CD8-positive, alpha-beta memory T cell (primary cell): ENCODE data around the gene SLC27A4. TPM values are rescaled to one million over a fixed set of nuclear protein-coding genes. Genes with fewer than 3 reads are reported as not detected.

ENCODE experiments used
- CTCF ChIA-PET: fragments of 350-600 bp; sonication (Branson Sonifier 250); formaldehyde crosslinking; loops from one replicate; lab custom pipeline; 2021; ENCODE audit warnings: antibody characterized with exemption; lab: Charles Lee
- POLR2A ChIA-PET: fragments of 350-600 bp; sonication (Branson Sonifier 250); formaldehyde crosslinking; loops from one replicate; lab custom pipeline; 2021; ENCODE audit warnings: antibody characterized with exemption; lab: Charles Lee
- DNase-seq, 5 donors: peaks; one replicate each; pipeline versions ENCODE4 v3.0.0 to v3.0.0-alpha.2; 2020 to 2022; ENCODE audit warnings: mixed read lengths in 1 of 5
- H3K27ac ChIP-seq: one replicate; pipeline ENCODE4 v1.7.0; 2013; ENCODE audit warnings: low read depth, mild to moderate bottlenecking, low read length, moderate library complexity
- H3K27me3 ChIP-seq: 2 replicates; pipeline ENCODE4 v1.7.0; 2013; ENCODE audit warnings: low read length, mild to moderate bottlenecking; ENCODE audit not compliant: insufficient read depth, poor library complexity, severe bottlenecking
- H3K36me3 ChIP-seq: 2 replicates; pipeline ENCODE4 v1.7.0; 2013; ENCODE audit warnings: mild to moderate bottlenecking, low read length, moderate library complexity; ENCODE audit not compliant: insufficient read depth
- H3K4me1 ChIP-seq: 2 replicates; pipeline ENCODE4 v1.7.0; 2013; ENCODE audit warnings: mild to moderate bottlenecking, low read length, moderate library complexity; ENCODE audit not compliant: insufficient read depth
- H3K4me3 ChIP-seq: 2 replicates; pipeline ENCODE4 v1.7.0; 2013; ENCODE audit warnings: mild to moderate bottlenecking, low read length
- H3K9me3 ChIP-seq: 2 replicates; pipeline ENCODE4 v1.7.0; 2013; ENCODE audit warnings: mild to moderate bottlenecking, low read length
- H3K27ac Mint-ChIP-seq, 8 donors: one replicate each; pipeline ENCODE4 v1.8.0; 2020 to 2021; ENCODE audit warnings: mixed read lengths in 8 of 8, mild to moderate bottlenecking in 6 of 8, inconsistent platforms in 3 of 8, moderate library complexity in 3 of 8
- H3K27me3 Mint-ChIP-seq, 2 donors: one replicate each; pipeline ENCODE4 v1.8.0; 2020 to 2021; ENCODE audit warnings: mixed read lengths in 2 of 2, mild to moderate bottlenecking in 1 of 2, moderate library complexity in 1 of 2
- H3K36me3 Mint-ChIP-seq, 3 donors: one replicate each; pipeline ENCODE4 v1.8.0; 2020 to 2021; ENCODE audit warnings: mixed read lengths in 3 of 3, inconsistent platforms in 1 of 3, mild to moderate bottlenecking in 1 of 3
- H3K4me1 Mint-ChIP-seq, 3 donors: one replicate each; pipeline ENCODE4 v1.8.0; 2020 to 2021; ENCODE audit warnings: mixed read lengths in 3 of 3, inconsistent platforms in 1 of 3, mild to moderate bottlenecking in 1 of 3
- H3K4me3 Mint-ChIP-seq, 7 donors: one replicate each; pipeline ENCODE4 v1.8.0; 2020 to 2021; ENCODE audit warnings: mixed read lengths in 7 of 7, mild to moderate bottlenecking in 6 of 7, moderate library complexity in 4 of 7, inconsistent platforms in 2 of 7
- H3K9me3 Mint-ChIP-seq, 5 donors: one replicate each; pipeline ENCODE4 v1.8.0; 2020 to 2022; ENCODE audit warnings: mixed read lengths in 5 of 5, mild to moderate bottlenecking in 3 of 5, moderate library complexity in 2 of 5, inconsistent platforms in 1 of 5
- polyA plus RNA-seq: library from polyadenylated mRNA; unstranded; fragments of 300-500 nt; fragmentation: Illumina TruSeq; gene quantifications from one replicate; pipeline ENCODE4 v1.2.3, GENCODE V29; 2021
- total RNA-seq, 2 experiments: library from RNA; stranded (reverse); gene quantifications; one replicate each; pipeline ENCODE4 v1.2.3, GENCODE V29; 2021

Gene SLC27A4
- total and polyA plus RNA-seq, 3 experiments from 2014 or later = 11.2 to 46.0 (median 41.2) TPM

DNA sequence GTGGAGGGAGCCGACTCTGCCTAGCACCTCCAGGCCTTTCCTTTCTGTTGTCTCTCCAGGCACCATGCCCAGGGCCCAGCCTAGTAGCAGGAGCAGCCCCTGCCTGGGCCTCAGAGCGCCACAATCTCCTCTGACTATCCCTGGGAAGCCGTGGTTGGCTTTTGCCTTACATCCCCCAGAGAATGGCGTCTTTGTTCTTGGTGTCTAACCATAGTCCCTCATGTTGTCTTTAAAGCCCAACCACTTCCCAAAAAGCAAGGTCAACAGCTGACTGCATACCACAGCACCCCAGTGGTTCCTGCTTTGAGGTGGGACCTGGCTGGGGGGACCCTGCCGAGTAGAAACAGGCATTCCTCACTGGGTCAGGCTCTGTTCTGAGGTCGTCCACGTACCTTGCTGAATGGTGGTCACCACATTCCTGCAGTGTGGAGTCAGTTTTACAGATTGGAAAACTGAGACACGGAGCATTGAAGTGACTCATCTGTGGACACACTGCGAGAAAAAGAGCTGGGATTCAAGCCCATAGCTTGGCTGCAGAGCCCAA lies 66.6 kb downstream of the SLC27A4 start:
- no peak for DNase-seq
- Mint-ChIP-seq H3K4me3 (no peak overlapping the region), H3K36me3 (no peaks in the 10 kb centered on the region), H3K27ac (no peak overlapping the region), H3K4me1 (no peaks in the 10 kb centered on the region), H3K27me3 (peaks cover 19 to 45% of the 10 kb centered on the region in 2 donors), H3K9me3 (no peaks in the 10 kb centered on the region)
- Histone ChIP-seq H3K4me1 (no peaks in the 10 kb centered on the region), H3K4me3 (no peak overlapping the region), H3K9me3 (no peaks in the 10 kb centered on the region), H3K27me3 (no peaks in the 10 kb centered on the region), H3K36me3 (no peaks in the 10 kb centered on the region), H3K27ac (no peak overlapping the region)
- CTCF ChIA-PET = interaction anchor here (1.2 kb wide), 1 partner anchor 110 kb away, joined by 3 read pairs; no protein-coding TSS in a partner anchor
- POLR2A ChIA-PET = no interaction called here

- H3K9me3 Mint-ChIP-seq = peaks cover 0 to 2% (median 0%) of the 10 kb centered on the region in 5 donors
- no peak overlapping the region for H3K27ac Mint-ChIP-seq
Measured at GRCh38 chr9:128408963-128409431, 68.7 kb downstream of the SLC27A4 start.

GRCh38 chr9:128409450-128409849 lies 69.1 kb downstream of the SLC27A4 start:
- peaks cover 0 to 2% (median 0%) of the 10 kb centered on the region in 5 donors for H3K9me3 Mint-ChIP-seq
- ChIA-PET CTCF (interaction anchor here (0.9 to 2.8 kb wide), 2 partner anchors 48 to 114 kb away, joined by 3 to 10 read pairs; no protein-coding TSS in a partner anchor), POLR2A (no interaction called here)
- no peak for DNase-seq
- H3K4me3 Mint-ChIP-seq = no peak overlapping the region
- H3K27ac ChIP-seq = no peak overlapping the region
- no peaks in the 10 kb centered on the region for H3K36me3 ChIP-seq
- H3K4me1 Mint-ChIP-seq = no peaks in the 10 kb centered on the region
- no peak overlapping the region for H3K4me3 ChIP-seq
- H3K27me3 Mint-ChIP-seq = peaks cover 22 to 57% of the 10 kb centered on the region in 2 donors
- no peaks in the 10 kb centered on the region for H3K4me1 ChIP-seq
- no peaks in the 10 kb centered on the region for H3K36me3 Mint-ChIP-seq
- no peaks in the 10 kb centered on the region for H3K9me3 ChIP-seq
- H3K27me3 ChIP-seq = no peaks in the 10 kb centered on the region
- H3K27ac Mint-ChIP-seq = no peak overlapping the region

More at GRCh38 chr9:128408963-128409431, 68.7 kb downstream of the SLC27A4 start:
- Histone ChIP-seq H3K36me3 (no peaks in the 10 kb centered on the region), H3K4me1 (no peaks in the 10 kb centered on the region), H3K27ac (no peak overlapping the region), H3K4me3 (no peak overlapping the region), H3K9me3 (no peaks in the 10 kb centered on the region), H3K27me3 (no peaks in the 10 kb centered on the region)
- Mint-ChIP-seq H3K4me3 (no peak overlapping the region), H3K36me3 (no peaks in the 10 kb centered on the region), H3K4me1 (no peaks in the 10 kb centered on the region), H3K27me3 (peaks cover 21 to 53% of the 10 kb centered on the region in 2 donors)
- ChIA-PET CTCF (interaction anchor here (1.6 to 2.8 kb wide), 2 partner anchors 11 to 47 kb away, joined by 4 to 10 read pairs; no protein-coding TSS in a partner anchor), POLR2A (no interaction called here)
- no peak for DNase-seq

DNA sequence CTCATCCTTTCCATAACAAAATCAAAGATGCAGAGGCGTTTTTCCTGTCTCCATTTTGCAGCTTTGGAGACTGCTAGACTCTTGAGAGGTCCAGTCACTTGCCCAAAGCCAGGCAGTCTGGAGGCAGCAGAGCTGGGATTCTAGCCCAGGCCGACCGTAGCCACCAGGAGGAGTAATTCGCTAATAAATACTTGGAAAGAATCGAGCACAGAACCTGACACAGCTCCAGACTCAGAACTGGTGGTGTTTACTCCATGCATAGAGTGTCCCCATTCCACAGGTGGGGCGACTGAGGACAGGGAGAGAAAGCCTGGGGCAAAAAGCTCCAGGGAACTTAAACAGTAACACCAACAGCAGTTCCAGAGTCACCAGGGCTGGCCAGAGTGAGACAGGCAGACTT lies 69.7 kb downstream of the SLC27A4 start:
- Histone ChIP-seq H3K4me1 (no peaks in the 10 kb centered on the region), H3K4me3 (no peak overlapping the region), H3K9me3 (no peaks in the 10 kb centered on the region), H3K36me3 (no peaks in the 10 kb centered on the region), H3K27me3 (no peaks in the 10 kb centered on the region), H3K27ac (no peak overlapping the region)
- H3K27me3 Mint-ChIP-seq = peaks cover 25 to 63% of the 10 kb centered on the region in 2 donors
- H3K9me3 Mint-ChIP-seq = peaks cover 0 to 2% (median 0%) of the 10 kb centered on the region in 5 donors
- no peak overlapping the region for H3K4me3 Mint-ChIP-seq
- no peaks in the 10 kb centered on the region for H3K36me3 Mint-ChIP-seq
- DNase-seq = no peak
- H3K27ac Mint-ChIP-seq = no peak overlapping the region
- POLR2A ChIA-PET = no interaction called here
- CTCF ChIA-PET = interaction anchor here (0.9 to 2.8 kb wide), 3 partner anchors 10 to 115 kb away, joined by 3 to 10 read pairs (median 9); no protein-coding TSS in a partner anchor
- no peaks in the 10 kb centered on the region for H3K4me1 Mint-ChIP-seq

Other genes starting within 250 kb of the SLC27A4 start
- gene PTGES2, start 212.8 kb upstream of the SLC27A4 start, total RNA-seq = 10 to 100 TPM; 67.0 to 68.3 TPM
- 51.7 TPM for gene PTGES2, start 212.8 kb upstream of the SLC27A4 start, polyA plus RNA-seq
- gene LCN2, start 191.1 kb upstream of the SLC27A4 start, total RNA-seq = not detected
- not detected for gene LCN2, start 191.1 kb upstream of the SLC27A4 start, polyA plus RNA-seq
- gene BBLN, start 180.3 kb upstream of the SLC27A4 start, total RNA-seq = 10 to 100 TPM; 75.5 to 78.4 TPM
- gene BBLN, start 180.3 kb upstream of the SLC27A4 start, polyA plus RNA-seq = 137 TPM
- 100 to 1,000 TPM; 114 to 125 TPM for gene CIZ1, start 149.0 kb upstream of the SLC27A4 start, total RNA-seq
- 35.2 TPM for gene CIZ1, start 149.0 kb upstream of the SLC27A4 start, polyA plus RNA-seq
- under 1 TPM; 0.26 to 0.66 TPM for gene DNM1, start 137.1 kb upstream of the SLC27A4 start, total RNA-seq
- 0.18 TPM for gene DNM1, start 137.1 kb upstream of the SLC27A4 start, polyA plus RNA-seq
- 10 to 100 TPM; 35.4 to 35.5 TPM for gene GOLGA2, start 64.5 kb upstream of the SLC27A4 start, total RNA-seq
- gene GOLGA2, start 64.5 kb upstream of the SLC27A4 start, polyA plus RNA-seq = 8.8 TPM
- gene SWI5, start 64.3 kb upstream of the SLC27A4 start, total RNA-seq = 10 to 100 TPM; 18.1 to 20.9 TPM
- 27.8 TPM for gene SWI5, start 64.3 kb upstream of the SLC27A4 start, polyA plus RNA-seq
- gene TRUB2, start 18.1 kb upstream of the SLC27A4 start, total RNA-seq = 10 to 100 TPM; 48.8 to 50.4 TPM
- gene TRUB2, start 18.1 kb upstream of the SLC27A4 start, polyA plus RNA-seq = 23.6 TPM
- 10 to 100 TPM; 51.1 to 56.9 TPM for gene COQ4, start 17.7 kb upstream of the SLC27A4 start, total RNA-seq
- gene COQ4, start 17.7 kb upstream of the SLC27A4 start, polyA plus RNA-seq = 36.9 TPM
- 100 to 1,000 TPM; 100 to 108 TPM for gene URM1, start 30.8 kb downstream of the SLC27A4 start, total RNA-seq
- 56.3 TPM for gene URM1, start 30.8 kb downstream of the SLC27A4 start, polyA plus RNA-seq
- gene CERCAM, start 80.3 kb downstream of the SLC27A4 start, total RNA-seq = 1 to 10 TPM; 1.9 to 2.6 TPM
- gene CERCAM, start 80.3 kb downstream of the SLC27A4 start, polyA plus RNA-seq = 1.1 TPM
- gene ODF2, start 115.5 kb downstream of the SLC27A4 start, total RNA-seq = 10 to 100 TPM; 64.2 to 65.0 TPM
- gene ODF2, start 115.5 kb downstream of the SLC27A4 start, polyA plus RNA-seq = 31.4 TPM
- gene GLE1, start 164.2 kb downstream of the SLC27A4 start, total RNA-seq = 10 to 100 TPM; 48.7 to 51.9 TPM
- gene GLE1, start 164.2 kb downstream of the SLC27A4 start, polyA plus RNA-seq = 35.1 TPM
- gene SPTAN1, start 212.1 kb downstream of the SLC27A4 start, total RNA-seq = 100 to 1,000 TPM; 195 to 203 TPM
- gene SPTAN1, start 212.1 kb downstream of the SLC27A4 start, polyA plus RNA-seq = 132 TPM